Activated T-helper 17 cell treated with anti-CD3 and anti-CD28 coated beads, Interleukin-2, amount 50 U/mL, for 72 hours (primary cell): ENCODE results near the gene DNAH3. TPM values are rescaled to one million over a fixed set of nuclear protein-coding genes. Genes with fewer than 3 reads are reported as not detected.
"Not testable (repeated sequence)": the region's sequence is repeated elsewhere in the genome, so short reads cannot be mapped to it uniquely, and the experiment has no call there.

Experiments
- ATAC-seq: fragments of 150-1000 bp; cut with Tn5 transposase; replicated peaks from 2 replicates; pipeline ENCODE4 v1.10.0; 2021; ENCODE audit warnings: mild to moderate bottlenecking, moderate library complexity
- H3K27ac Mint-ChIP-seq: one replicate; pipeline ENCODE4 v1.8.0; 2022; ENCODE audit warnings: mixed read lengths
- H3K27me3 Mint-ChIP-seq: one replicate; pipeline ENCODE4 v1.8.0; 2022; ENCODE audit warnings: mixed read lengths
- H3K36me3 Mint-ChIP-seq: one replicate; pipeline ENCODE4 v1.8.0; 2022; ENCODE audit warnings: low read depth, mild to moderate bottlenecking, mixed read lengths
- H3K4me1 Mint-ChIP-seq: one replicate; pipeline ENCODE4 v1.8.0; 2022; ENCODE audit warnings: mixed read lengths
- H3K4me3 Mint-ChIP-seq: one replicate; pipeline ENCODE4 v1.8.0; 2022; ENCODE audit warnings: mild to moderate bottlenecking, mixed read lengths
- H3K9me3 Mint-ChIP-seq: one replicate; pipeline ENCODE4 v1.8.0; 2022; ENCODE audit warnings: mixed read lengths
- total RNA-seq, 2 donors: library from RNA; stranded (reverse); gene quantifications; one replicate each; pipeline ENCODE4 v1.2.3, GENCODE V29; 2022

DNAH3 gene
- total RNA-seq, 2 donors from 2014 or later, result 0.11 TPM

DNA sequence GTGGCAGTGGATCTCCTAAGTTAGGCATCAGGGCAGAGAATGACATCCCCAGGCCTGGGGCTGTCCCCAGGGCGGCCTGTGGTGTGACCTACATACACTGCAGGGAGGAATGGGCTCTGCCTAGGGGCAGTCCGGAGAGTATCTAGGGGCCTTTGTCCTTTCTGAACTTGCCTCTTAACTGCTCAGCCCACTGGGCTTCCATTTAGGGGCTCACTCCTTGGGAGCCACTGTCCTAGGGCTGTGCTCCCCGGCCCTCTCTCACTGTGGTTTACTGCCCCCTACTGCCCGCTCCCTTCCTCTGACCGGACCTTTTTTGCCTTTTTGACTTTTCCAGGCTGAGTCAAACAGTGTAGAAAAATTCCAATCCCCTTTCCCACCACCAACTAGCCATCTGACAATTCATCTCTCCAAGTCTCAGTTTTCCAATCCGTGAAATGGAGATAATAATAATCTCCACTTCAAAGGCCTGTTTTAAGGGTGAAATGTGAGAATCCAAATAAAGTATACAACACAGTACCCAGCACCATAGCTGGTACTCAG lies 66.8 kb downstream of the DNAH3 start:
- H3K27me3 Mint-ChIP-seq, result peaks cover 16% of the 10 kb centered on the region
- no peaks in the 10 kb centered on the region for H3K4me1 Mint-ChIP-seq
- no peaks in the 10 kb centered on the region for H3K9me3 Mint-ChIP-seq
- peak; percentile 78 for ATAC-seq
- H3K4me3 Mint-ChIP-seq, result no peak overlapping the region
- H3K27ac Mint-ChIP-seq, result no peak overlapping the region
- no peaks in the 10 kb centered on the region for H3K36me3 Mint-ChIP-seq

- Mint-ChIP-seq H3K27me3 (no peaks in the 10 kb centered on the region), H3K4me3 (no peak overlapping the region), H3K36me3 (no peaks in the 10 kb centered on the region), H3K27ac (no peak overlapping the region), H3K9me3 (no peaks in the 10 kb centered on the region), H3K4me1 (no peaks in the 10 kb centered on the region)
- no peak for ATAC-seq
Measured at GRCh38 chr16:21081329-21081728, 69.3 kb downstream of the DNAH3 start.

DNA sequence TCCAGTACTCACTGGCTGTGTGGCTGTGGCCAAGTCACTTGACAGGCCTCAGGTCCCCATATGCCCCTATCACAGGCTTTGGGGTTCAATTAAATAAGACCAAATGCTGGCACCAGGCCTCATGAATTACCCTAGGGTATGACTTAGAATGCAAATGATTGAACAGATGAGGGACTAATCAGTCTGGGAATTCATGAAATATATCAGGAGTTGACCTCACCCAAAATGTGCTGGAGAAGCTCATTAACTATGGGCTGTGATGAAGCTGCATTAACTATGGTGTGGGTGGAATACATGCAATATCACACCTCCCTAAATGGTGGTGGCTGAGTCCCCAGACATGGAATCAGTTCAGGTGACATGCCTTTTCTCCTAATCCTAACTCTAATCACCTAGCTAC lies 72.1 kb downstream of the DNAH3 start:
- no peaks in the 10 kb centered on the region for H3K4me1 Mint-ChIP-seq
- no peaks in the 10 kb centered on the region for H3K27me3 Mint-ChIP-seq
- no peaks in the 10 kb centered on the region for H3K36me3 Mint-ChIP-seq

GRCh38 chr16:21076186-21076883 lies 74.3 kb downstream of the DNAH3 start:
- Mint-ChIP-seq H3K4me1 (no peaks in the 10 kb centered on the region), H3K9me3 (no peaks in the 10 kb centered on the region), H3K4me3 (no peak overlapping the region), H3K36me3 (no peaks in the 10 kb centered on the region), H3K27me3 (no peaks in the 10 kb centered on the region), H3K27ac (no peak overlapping the region)
- no peak for ATAC-seq

More for the DNA sequence above, 72.1 kb downstream of the DNAH3 start:
- Mint-ChIP-seq H3K9me3 (no peaks in the 10 kb centered on the region), H3K4me3 (no peak overlapping the region), H3K27ac (no peak overlapping the region)
- no peak for ATAC-seq

GRCh38 chr16:21075252-21075651 lies 75.4 kb downstream of the DNAH3 start:
- Mint-ChIP-seq H3K4me3 (no peak overlapping the region), H3K36me3 (no peaks in the 10 kb centered on the region), H3K9me3 (no peaks in the 10 kb centered on the region), H3K4me1 (no peaks in the 10 kb centered on the region), H3K27ac (no peak overlapping the region), H3K27me3 (no peaks in the 10 kb centered on the region)
- ATAC-seq, result no peak

DNA sequence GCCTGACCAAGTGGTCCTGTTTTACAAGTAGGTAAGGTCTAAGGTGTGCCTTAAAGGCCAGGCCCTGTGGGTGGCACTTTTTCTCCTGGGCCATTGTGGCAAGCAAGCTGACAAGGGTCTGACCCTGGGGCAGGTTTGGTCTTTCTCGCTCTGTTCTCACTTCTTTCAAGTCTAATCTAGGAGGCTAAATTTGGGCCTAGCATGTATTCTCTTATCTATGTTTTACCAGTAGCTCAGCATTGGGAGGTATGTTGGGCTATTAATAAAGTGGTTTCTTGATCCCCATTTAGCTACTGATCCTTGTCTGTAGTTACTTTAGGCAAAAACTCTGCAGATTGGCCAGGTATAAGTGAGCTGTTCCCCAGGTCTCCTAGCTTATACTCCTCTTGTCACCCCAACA lies 77.7 kb downstream of the DNAH3 start:
- Mint-ChIP-seq H3K4me1 (no peaks in the 10 kb centered on the region), H3K4me3 (no peak overlapping the region), H3K9me3 (no peaks in the 10 kb centered on the region), H3K36me3 (no peaks in the 10 kb centered on the region), H3K27ac (no peak overlapping the region), H3K27me3 (no peaks in the 10 kb centered on the region)
- ATAC-seq, result no peak

DNA sequence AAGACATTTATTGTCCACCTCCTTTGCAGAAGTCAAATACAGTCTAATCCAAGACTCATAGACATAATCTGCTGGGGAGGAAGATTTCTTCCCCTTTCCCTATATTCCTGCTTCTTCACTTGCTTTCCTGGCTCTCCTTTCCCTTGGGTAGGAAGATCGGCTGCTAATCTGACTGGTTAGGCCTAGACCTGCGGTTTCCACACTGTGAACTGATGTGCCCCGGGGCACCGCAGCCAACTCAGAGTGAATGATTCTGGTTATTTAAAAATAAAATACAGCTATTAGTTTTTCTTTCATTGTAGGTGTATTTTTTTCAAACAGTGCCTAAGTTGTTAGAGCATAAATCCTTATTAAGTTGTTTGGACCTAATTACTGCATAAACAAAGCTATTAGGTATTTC lies 78.9 kb downstream of the DNAH3 start:
- no peak overlapping the region for H3K27ac Mint-ChIP-seq
- no peak for ATAC-seq
- H3K9me3 Mint-ChIP-seq, result no peaks in the 10 kb centered on the region
- no peaks in the 10 kb centered on the region for H3K4me1 Mint-ChIP-seq
- H3K36me3 Mint-ChIP-seq, result no peaks in the 10 kb centered on the region
- no peak overlapping the region for H3K4me3 Mint-ChIP-seq
- H3K27me3 Mint-ChIP-seq, result no peaks in the 10 kb centered on the region

DNA sequence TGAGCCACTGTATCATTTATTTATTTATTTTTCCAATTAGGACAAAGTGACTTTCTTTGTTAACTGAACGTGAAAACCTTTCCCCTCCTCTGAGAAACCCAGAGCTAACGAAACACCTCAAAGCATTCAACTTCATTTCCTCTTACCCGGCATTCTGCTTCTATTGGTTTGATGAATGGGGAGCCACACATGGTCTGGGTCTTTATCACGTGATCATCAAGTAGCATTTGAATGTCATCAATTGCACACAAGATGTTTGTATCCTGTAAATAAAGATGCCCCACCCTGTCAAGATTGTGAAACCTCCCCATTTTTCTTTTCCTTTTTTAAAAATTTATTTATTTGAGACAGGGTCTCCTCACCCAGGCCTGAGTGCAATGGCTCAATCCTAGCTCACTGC lies 80.1 kb downstream of the DNAH3 start:
- no peaks in the 10 kb centered on the region for H3K27me3 Mint-ChIP-seq
- H3K36me3 Mint-ChIP-seq, result no peaks in the 10 kb centered on the region
- H3K9me3 Mint-ChIP-seq, result no peaks in the 10 kb centered on the region
- no peak for ATAC-seq
- no peak overlapping the region for H3K4me3 Mint-ChIP-seq
- no peak overlapping the region for H3K27ac Mint-ChIP-seq
- H3K4me1 Mint-ChIP-seq, result no peaks in the 10 kb centered on the region

DNA sequence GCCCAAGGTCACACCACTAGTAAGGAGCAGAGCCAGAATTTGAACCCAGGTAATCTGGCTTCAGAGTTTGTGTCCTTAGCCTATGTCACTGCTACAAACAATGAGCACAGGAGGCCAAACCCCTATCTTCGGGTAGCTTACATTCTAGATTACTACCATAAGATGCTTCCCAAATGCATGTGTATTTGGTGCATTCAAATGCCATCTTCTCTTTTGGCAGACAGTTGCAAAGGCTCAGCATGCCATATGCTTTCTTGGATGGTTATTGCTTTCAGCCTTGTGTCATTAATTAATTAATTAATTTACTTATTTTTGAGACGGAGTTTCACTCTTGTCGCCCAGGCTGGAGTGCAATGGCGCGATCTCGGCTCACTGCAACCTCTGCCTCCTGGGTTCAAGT lies 80.7 kb downstream of the DNAH3 start:
- Mint-ChIP-seq H3K9me3 (no peaks in the 10 kb centered on the region), H3K4me1 (no peaks in the 10 kb centered on the region), H3K36me3 (no peaks in the 10 kb centered on the region), H3K27ac (no peak overlapping the region), H3K4me3 (no peak overlapping the region), H3K27me3 (no peaks in the 10 kb centered on the region)
- ATAC-seq, result no peak

GRCh38 chr16:21064203-21064602 lies 86.4 kb downstream of the DNAH3 start:
- H3K27ac Mint-ChIP-seq, result no peak overlapping the region
- ATAC-seq, result no peak
- H3K27me3 Mint-ChIP-seq, result no peaks in the 10 kb centered on the region
- H3K4me1 Mint-ChIP-seq, result no peaks in the 10 kb centered on the region
- H3K4me3 Mint-ChIP-seq, result no peak overlapping the region
- no peaks in the 10 kb centered on the region for H3K36me3 Mint-ChIP-seq
- no peaks in the 10 kb centered on the region for H3K9me3 Mint-ChIP-seq

DNA sequence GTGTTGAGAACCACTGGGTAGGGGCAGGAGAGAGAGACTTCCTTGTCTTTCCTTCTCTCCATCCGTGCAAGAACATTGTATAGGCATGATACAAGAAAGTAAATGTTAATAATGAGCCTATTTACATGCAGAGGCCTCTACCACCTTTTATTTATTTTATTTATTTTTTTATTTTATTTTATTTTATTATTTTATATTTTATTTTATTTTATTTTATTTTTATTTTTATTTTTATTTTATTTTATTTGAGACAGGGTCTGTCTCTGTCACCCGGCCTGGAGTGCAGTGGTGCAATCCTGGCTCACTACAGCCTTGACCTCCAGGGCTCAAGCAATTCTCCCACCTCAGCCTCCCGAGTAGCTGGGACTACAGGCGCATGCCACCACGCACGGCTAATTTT lies 87.3 kb downstream of the DNAH3 start:
- H3K36me3 Mint-ChIP-seq, H3K4me3 Mint-ChIP-seq, H3K27ac Mint-ChIP-seq, H3K4me1 Mint-ChIP-seq, H3K9me3 Mint-ChIP-seq, H3K27me3 Mint-ChIP-seq, ATAC-seq: not testable (repeated sequence)

- no peaks in the 10 kb centered on the region for H3K4me1 Mint-ChIP-seq
- peaks cover 8% of the 10 kb centered on the region for H3K27me3 Mint-ChIP-seq
- no peak overlapping the region for H3K27ac Mint-ChIP-seq
- ATAC-seq, result no peak
- H3K9me3 Mint-ChIP-seq, result no peaks in the 10 kb centered on the region
- H3K36me3 Mint-ChIP-seq, result no peaks in the 10 kb centered on the region
- H3K4me3 Mint-ChIP-seq, result no peak overlapping the region
Measured at GRCh38 chr16:21060027-21060510, 90.6 kb downstream of the DNAH3 start.

DNA sequence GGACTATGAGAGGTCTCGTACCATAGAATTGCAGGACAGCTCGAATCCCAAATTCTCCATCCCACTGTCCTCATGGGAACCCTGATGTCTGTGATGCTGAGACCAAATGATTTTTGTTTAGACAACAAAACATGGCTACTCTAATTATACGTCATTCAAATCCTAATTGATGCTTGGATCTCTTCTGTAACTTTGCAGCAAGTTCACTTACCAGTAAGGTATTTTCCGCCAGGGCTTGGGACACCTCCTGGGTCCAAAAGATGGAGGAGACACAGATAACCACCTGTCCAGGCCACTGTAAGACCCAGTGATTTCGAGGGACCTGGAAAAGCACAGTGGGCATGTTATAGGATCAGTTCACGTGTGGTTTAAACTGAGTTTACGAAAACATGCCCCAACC lies 92.8 kb downstream of the DNAH3 start:
- no peaks in the 10 kb centered on the region for H3K36me3 Mint-ChIP-seq

GRCh38 chr16:21056396-21056795 lies 94.2 kb downstream of the DNAH3 start:
- Mint-ChIP-seq H3K27me3 (peaks cover 28% of the 10 kb centered on the region), H3K27ac (no peak overlapping the region)

More for the DNA sequence above, 92.8 kb downstream of the DNAH3 start:
- no peak for ATAC-seq
- no peak overlapping the region for H3K4me3 Mint-ChIP-seq
- H3K4me1 Mint-ChIP-seq, result no peaks in the 10 kb centered on the region
- H3K27me3 Mint-ChIP-seq, result peaks cover 19% of the 10 kb centered on the region
- H3K9me3 Mint-ChIP-seq, result no peaks in the 10 kb centered on the region
- H3K27ac Mint-ChIP-seq, result no peak overlapping the region

DNA sequence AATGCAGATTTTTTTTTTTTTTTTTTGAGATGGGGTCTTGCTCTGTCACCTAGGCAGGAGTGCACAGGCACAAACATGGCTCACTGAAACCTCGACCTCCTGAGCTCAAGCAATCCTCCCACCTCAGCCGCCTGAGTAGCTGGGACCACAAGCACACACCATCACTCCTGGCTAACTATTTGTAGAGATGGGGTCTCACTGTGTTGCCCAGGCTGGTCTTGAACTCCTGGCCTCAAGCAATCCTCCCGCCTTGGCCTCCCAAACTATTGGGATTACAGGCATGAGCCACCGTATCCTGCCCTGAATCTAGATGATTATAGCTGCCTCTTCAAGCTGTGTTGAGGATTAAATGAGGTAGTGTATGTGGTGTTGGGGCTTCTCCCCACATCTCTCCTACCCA lies 94.9 kb downstream of the DNAH3 start:
- not testable (repeated sequence) for H3K4me1 Mint-ChIP-seq, ATAC-seq, H3K36me3 Mint-ChIP-seq, H3K9me3 Mint-ChIP-seq, H3K4me3 Mint-ChIP-seq, H3K27ac Mint-ChIP-seq
- H3K27me3 Mint-ChIP-seq, result peaks cover 35% of the 10 kb centered on the region

More at GRCh38 chr16:21056396-21056795, 94.2 kb downstream of the DNAH3 start:
- no peaks in the 10 kb centered on the region for H3K4me1 Mint-ChIP-seq
- no peak overlapping the region for H3K4me3 Mint-ChIP-seq
- H3K36me3 Mint-ChIP-seq, result no peaks in the 10 kb centered on the region
- no peak for ATAC-seq
- H3K9me3 Mint-ChIP-seq, result no peaks in the 10 kb centered on the region
